ENCODE results near the gene OSBPL5. TPM values are rescaled to one million over a fixed set of nuclear protein-coding genes. Genes with fewer than 3 reads are reported as not detected.
A peak's percentile ranks its signal among the peaks of the same experiment; 100 is the strongest.

Gene OSBPL5
- total RNA-seq, 1 donor from 2014 or later, result 92.0 TPM

DNA sequence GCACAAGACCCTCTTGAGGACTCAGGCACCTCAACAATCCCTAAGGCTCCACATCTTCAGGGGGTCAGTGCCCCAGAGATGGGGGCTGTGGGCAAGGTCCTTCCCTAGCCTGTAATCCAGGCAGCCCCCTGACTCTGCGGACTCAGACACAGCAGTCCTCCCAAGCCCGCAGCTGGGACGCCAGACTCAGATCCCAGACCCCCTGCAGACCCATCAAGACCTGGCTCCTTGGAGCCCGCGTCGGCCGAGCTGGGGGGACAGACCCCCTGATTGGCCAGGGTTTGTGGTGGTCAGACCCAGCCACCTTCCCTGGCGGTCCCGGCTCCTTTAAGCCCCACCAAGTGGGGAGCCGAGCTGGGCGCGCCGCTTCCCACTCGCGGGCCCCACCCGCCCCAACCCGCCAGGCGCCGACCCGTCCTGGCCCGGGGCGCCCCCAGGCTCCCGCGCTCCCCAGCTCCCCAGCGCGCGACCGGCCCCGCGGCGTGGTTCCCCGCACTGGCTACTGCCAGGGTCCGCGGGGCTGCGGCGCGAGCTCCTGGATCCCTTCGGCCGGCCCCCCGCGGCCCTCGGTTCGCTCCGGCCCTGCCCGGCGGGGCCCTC lies 458 bp downstream of the OSBPL5 start:
- no peak for TF ChIP-seq CTCF (IDR thresholded peaks at IDR 0.05)
- peak overlapping the region; percentile 86 to 99 for H3K4me3 ChIP-seq
- H3K4me1 ChIP-seq, result peaks cover 25 to 43% of the 10 kb centered on the region in 2 donors
- no peaks in the 10 kb centered on the region for H3K36me3 ChIP-seq
- intact Hi-C loops (cut with DNase I), result loop anchor here (1.0 to 5.0 kb wide), 8 partner anchors 17 to 258 kb away; partner anchors contain the start of genes CARS1, NAP1L4 and ZNF195
- no peaks in the 10 kb centered on the region for H3K27me3 ChIP-seq
- peak overlapping the region; percentile 91 to 93 for H3K27ac ChIP-seq
- DNase-seq (ENCODE audit: low spot score in 2 of 2), result peak; percentile 8 to 64
- no peaks in the 10 kb centered on the region for H3K9me3 ChIP-seq

- Histone ChIP-seq H3K9me3 (no peaks in the 10 kb centered on the region), H3K4me1 (peaks cover 30 to 46% of the 10 kb centered on the region in 2 donors), H3K27me3 (no peaks in the 10 kb centered on the region), H3K27ac (peak overlapping the region; percentile 91 to 93), H3K36me3 (no peaks in the 10 kb centered on the region), H3K4me3 (peak overlapping the region; percentile 86 to 99)
- intact Hi-C loops (cut with DNase I), result loop anchor here (5.0 kb wide), 5 partner anchors 107 to 258 kb away; partner anchors contain the start of genes CARS1 and NAP1L4
- DNase-seq (ENCODE audit: low spot score in 2 of 2), result peak; percentile 8 to 62
- TF ChIP-seq CTCF (IDR thresholded peaks at IDR 0.05), result no peak
Observed at GRCh38 chr11:3164138-3164551, 965 bp downstream of the OSBPL5 start.

DNA sequence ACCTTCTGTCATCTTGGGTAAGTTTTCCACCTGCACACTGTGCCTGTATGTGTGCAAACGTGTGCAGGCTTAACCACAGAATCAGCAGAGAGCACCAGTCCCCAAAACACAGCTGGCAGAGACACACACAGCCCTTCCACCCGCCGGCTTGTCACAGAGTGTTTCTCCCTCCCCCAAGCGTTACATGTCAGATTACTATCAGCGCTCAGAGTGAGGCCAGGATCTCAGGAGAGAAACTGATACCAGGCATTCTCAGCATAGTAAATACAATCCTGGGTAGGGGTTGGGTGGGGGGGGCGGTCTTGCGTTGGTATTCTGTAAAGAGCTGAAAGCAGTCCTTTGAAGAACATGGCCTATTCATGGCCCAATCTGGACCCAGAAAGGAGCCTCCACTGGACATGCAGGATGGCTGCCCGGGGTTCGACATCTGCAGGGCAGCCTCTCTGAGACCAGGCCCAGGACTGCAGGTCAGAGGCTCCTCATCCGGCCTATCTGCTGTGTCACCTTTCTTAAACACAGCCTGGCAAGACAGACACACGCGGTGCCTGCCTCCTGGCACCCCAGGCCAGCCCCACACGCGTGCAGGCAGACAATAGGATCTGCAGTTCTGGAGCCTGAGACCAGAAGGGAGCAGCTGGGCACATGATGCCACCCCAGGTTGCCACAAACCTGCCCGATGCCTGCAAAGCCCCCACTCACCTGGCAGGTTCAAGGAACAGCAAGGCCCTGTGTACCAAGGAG lies 1.7 kb downstream of the OSBPL5 start:
- DNase-seq (ENCODE audit: low spot score in 2 of 2), result peak; percentile 7 to 64
- intact Hi-C loops (cut with DNase I), result loop anchor here (5.0 kb wide), 5 partner anchors 106 to 259 kb away; partner anchors contain the start of genes CARS1 and NAP1L4
- Histone ChIP-seq H3K27me3 (no peaks in the 10 kb centered on the region), H3K4me1 (peaks cover 34 to 47% of the 10 kb centered on the region in 2 donors), H3K27ac (peak overlapping the region; percentile 91 to 93), H3K36me3 (no peaks in the 10 kb centered on the region), H3K9me3 (no peaks in the 10 kb centered on the region), H3K4me3 (peak overlapping the region; percentile 86 to 99)
- no peak for TF ChIP-seq CTCF (IDR thresholded peaks at IDR 0.05)

DNA sequence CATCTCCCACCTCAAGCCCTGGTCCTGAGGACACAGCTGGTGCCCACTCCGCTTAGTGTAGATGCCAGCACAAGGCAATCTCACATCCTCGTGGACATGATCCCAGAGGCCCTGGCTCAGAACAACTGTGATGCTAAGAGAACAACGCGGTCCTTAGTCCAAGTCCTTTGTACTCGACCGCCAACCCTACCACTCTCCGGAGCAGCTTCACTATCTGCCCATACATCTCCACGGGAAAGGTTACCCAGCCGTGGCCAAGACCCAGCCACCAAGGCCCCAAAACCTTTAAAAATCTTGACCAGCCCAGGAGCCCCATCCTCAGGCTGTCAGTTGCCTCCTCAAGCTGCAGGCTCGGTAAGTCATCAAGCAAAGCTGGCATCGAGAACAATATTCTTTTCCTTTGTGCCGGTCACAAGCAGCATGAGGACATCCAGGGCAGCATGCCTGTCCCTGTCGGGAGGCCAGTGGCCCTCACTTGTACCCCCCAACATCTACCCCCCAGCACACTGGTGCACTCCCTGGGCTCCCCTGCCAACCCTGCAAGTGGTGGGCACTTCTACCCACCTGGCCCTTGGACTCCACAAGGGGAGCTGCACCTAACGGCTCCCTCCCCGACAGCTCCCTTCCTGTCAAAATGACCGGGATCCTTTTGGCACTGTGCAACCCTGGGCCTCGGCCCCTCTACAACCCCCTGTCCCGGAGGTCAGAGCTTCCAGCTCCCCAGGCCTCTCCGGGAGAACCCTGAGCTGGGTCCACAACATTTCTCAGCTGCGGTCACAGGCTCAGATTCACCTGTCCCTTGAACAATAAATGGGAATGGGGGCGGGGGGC lies 2.5 kb downstream of the OSBPL5 start:
- Histone ChIP-seq H3K36me3 (no peaks in the 10 kb centered on the region), H3K27me3 (no peaks in the 10 kb centered on the region), H3K27ac (peak overlapping the region; percentile 91 to 93), H3K4me3 (peak overlapping the region; percentile 21 to 86), H3K9me3 (no peaks in the 10 kb centered on the region), H3K4me1 (peaks cover 34 to 48% of the 10 kb centered on the region in 2 donors)
- intact Hi-C loops (cut with DNase I), result loop anchor here (5.0 kb wide), 5 partner anchors 105 to 260 kb away; partner anchors contain the start of genes CARS1 and NAP1L4
- no peak for TF ChIP-seq CTCF (IDR thresholded peaks at IDR 0.05)
- DNase-seq (ENCODE audit: low spot score in 2 of 2), result peak; percentile 7 to 62

GRCh38 chr11:3161720-3162409 lies 3.2 kb downstream of the OSBPL5 start:
- H3K4me3 ChIP-seq, result peak overlapping the region in 1 of 2 donors; percentile 86
- no peaks in the 10 kb centered on the region for H3K36me3 ChIP-seq
- no peaks in the 10 kb centered on the region for H3K27me3 ChIP-seq
- peak in 1 of 2 donors; percentile 7 for DNase-seq (ENCODE audit: low spot score in 2 of 2)
- H3K4me1 ChIP-seq, result peaks cover 35 to 54% of the 10 kb centered on the region in 2 donors
- intact Hi-C loops (cut with DNase I), result loop anchor here (2.0 to 5.0 kb wide), 6 partner anchors 37 to 260 kb away; partner anchors contain the start of genes CARS1 and NAP1L4
- peak overlapping the region; percentile 91 to 93 for H3K27ac ChIP-seq
- H3K9me3 ChIP-seq, result no peaks in the 10 kb centered on the region
- TF ChIP-seq CTCF (IDR thresholded peaks at IDR 0.05), result no peak
